HG02678 (cell line): ENCODE measurements around the gene DHX16.

Source experiments
- ATAC-seq: cut with Tn5 transposase; IDR thresholded peaks from one replicate; pipeline ENCODE4 v1.9.1; 2021; ENCODE audit warnings: mild to moderate bottlenecking, moderate library complexity; ENCODE audit not compliant: unreplicated experiment

Gene DHX16

DNA sequence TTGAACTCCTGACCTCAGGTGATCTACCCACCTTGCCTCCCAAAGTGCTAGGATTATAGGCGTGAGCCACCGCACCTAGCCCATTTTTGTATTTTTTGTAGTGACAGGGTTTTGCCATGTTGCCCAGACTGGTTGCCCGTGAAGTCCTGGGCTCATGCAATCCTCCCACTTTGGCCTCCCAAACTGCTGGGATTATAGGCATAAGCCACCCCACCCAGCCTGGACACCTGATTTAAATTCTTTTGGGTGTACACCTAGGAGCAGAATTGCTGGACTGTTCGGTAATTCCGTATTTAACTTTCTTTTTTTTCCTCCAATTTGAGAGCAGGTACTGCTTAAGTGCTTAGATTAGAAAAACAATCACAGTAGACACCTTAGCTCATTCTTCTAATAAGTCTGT is 23.6 kb upstream of the DHX16 start:
- ATAC-seq = no peak

DNA sequence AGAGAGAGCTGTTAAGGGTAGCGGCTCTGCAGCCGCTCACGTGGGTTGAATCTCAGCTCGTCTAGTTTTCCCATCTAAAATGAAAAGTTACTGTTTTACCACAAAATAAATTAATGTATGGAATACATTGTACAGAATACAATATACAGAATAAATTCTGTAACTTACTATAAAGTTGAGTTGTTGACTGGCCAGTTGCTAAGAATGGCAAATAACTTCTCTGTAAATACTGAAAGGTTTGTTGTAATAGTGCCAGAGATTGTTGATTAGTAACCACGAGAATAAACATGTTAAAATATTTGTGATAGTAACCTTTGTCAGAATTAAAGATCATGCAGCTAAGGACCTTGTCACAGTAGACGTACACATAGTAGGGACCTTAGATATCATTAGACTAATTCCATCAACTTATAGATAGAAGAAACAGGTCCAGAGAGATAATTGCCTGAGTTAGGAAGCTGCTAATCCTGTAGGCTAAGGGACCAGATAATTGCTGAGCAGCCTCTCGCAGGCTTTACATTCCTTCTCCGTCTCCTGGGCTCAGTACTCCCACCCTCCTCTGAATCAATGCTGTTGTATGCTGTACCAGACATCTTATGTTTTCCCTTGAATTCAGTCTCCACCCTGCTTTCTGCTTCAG is 18.5 kb upstream of the DHX16 start:
- no peak for ATAC-seq

DNA sequence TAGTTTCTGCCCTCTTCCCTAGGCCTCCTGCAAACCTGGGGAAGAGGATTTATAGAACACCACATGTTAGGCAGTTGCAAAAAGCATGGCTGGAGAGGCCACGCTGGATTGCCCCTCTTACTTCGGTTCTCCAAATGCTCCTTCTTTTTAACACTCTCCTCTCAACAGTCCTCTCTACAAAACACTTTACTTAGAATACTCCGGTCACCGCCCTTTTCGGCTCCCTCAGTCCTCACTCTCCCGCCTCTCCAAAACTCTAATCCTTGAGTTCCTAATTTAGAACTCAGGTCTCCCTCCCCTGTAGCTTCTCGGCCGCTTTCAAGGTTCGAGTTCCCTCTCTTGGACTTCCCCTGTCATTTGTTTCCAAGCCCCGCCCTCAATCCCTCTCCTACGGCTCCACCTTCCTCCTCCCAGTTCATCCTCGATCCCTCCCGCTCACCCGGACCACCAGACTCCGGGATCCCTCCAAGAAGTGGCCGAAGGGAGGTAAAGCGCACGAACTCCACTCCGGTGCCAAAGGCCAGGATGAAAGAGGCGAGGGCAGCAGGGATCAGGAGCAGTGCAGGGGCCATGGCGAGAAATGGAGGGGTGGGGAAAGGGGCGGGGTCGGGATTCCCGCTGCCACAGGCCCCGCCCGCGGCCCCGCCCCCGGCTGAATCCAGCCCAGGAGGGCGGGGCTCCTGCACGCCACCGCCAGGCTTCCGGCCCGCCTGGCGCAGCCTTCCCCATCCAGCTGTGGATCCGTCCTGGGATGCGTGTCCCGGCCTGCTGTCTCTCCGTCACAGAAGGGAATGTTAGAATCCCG is 17.8 kb upstream of the DHX16 start, which contains the start of gene NRM:
NRM (minus strand) TSS at position 582 of the 805 bp plus-strand sequence; CDS start at position 572, 10 bp downstream.
- ATAC-seq = peak; percentile 30

DNA sequence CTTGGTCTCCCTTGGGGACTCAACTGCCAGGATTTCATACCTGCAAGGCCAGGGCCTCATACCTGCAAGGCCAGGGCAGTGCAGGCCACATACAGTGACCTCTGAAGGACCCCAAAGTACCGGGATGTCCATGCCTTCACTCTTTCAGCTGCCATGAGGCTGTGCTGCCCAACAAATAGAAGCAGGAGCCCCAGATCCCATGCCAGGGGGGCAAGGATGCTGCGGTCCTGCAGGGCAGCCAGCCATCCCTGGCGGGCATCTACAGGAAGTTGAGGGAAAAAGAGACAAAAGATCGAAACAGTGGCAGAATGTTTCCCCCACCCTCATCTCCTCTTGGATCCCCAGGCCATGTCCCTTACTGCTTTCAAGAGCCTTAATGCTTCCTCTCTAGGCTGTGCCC is 17.2 kb upstream of the DHX16 start:
- ATAC-seq = no peak

DNA sequence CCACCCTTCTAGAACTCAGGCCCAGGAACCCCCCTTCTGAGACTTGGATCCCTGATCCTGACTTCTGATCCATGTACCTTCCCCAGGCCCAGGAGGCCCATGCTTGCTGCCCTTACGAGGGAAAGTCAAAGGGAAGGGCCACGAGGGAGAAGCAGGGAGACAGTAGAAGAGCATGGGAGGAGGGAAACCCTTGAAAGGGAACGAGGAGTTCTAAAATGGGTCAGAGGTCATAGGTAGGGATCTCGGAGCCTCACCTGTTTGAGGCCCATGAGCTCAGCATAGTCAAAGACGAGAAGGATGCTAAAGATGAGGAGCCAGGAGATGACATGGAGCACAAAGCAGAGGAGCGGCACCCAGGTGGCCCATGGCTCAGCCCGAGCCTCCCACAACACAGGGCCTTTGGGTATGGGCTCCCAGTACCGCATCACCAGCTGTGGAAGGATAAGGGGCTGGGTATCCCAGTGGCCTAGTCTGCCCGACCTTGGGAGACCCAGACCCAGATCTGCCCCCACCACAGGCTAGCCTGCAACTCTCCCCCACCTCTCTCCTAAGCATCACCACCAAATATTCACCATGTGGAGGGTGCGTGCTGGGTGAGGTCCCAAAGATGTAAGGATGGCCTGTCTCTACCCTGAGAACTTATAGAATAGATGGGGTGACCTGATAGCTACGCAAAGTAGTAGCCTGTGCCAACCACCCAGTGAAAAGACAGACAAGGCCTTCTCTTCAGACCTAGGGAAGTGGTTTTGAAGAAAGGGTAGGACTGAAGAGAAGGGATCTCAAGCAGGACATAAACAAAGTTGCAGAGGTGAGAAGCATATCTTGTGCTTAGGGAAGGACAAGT is 16.4 kb upstream of the DHX16 start:
- ATAC-seq = no peak

DNA sequence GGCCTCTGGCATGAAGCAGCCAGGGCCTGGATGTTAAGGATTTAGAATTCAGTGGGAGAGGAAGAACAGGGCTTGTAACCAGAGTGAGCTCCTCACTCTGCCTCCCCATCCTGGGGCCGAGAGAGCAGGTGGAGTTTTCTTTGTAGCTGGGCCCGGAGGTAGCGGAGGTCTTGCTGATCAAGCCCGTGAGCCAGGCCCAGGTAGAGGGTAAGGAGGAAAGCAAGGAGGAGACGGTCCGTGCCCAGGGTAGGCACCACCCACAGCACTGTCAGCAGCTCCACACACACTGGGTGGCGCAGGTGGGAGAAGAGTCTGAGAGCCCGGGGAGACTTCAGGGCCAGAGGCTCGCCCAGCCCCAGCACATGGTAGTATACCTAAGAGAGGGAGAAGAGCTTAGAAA is 15.8 kb upstream of the DHX16 start:
- ATAC-seq = no peak

DNA sequence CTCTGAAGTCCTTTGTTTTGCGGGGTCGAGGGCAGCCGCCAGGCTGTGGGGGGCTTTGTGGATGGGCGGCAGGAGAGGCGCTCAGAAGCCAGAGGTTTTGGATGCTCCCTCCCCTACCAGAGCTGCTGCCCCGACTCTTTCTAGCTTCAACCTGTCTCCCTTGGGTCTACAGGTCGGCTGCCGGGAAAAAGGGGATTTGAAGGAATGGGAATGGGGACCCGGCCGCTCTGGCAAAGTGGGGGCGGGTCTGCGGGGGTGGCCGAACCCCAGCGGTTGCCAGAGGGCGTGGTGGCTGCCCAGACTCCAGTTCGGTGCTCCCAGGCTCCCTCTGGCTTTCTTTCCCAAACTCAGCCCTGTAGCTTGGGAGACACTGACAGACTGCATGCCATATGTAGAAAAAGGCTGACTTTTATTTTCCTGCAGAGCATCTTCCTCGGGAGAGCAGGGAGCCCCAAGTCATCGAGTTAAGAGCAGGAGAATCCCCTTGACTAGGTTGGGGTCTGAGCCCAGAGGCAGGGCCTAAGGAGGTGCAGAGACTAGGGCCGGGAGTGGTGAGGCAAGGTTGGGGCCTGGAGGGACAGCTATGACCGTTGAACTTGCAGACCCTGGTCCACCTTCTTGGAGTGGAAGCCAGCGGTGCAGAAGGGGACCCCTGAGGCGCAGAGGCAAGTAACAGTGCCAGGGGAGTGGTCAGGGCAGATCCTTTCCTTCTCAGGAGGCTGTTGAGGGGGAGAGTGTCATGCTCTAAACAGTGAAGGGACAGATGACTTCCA is 15.0 kb upstream of the DHX16 start:
- no peak for ATAC-seq

DNA sequence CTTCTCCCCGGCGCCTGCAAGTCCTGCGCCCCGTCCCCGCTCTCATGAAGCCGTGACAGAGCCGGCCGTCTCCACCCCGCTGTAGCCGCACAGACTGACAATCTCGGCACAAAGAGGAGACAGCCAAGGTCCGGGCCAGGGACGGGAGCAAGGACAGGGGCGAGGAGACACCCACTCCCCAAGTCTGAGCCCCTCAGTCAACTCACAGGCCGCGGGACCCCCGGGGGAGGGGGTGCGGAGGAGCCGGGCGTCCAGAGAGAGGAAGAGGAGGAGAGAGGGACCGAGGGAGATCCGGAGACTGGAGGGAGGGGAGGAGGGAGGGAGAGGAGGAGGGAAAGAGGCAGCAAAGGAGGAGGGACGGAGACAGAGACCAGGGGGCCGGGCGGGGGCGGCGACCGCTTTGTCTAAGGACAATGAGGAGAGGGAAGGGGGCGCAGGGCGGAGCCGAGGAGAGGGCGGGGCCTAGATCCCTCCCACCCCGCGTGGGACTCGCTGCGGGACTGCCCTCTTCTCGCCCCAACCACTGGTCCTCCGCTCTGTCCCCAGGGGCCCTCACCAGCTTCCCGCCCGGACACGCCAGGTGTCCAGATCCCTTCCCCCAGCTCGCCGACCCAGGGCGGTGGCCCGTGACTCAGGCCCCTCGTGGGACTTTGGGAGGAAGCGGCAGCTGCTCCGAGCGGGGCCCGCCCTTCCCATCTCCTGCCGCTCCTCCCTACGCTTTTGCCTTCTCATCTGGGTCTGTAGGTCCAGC is 14.3 kb upstream of the DHX16 start:
- ATAC-seq = peak; percentile 54

DNA sequence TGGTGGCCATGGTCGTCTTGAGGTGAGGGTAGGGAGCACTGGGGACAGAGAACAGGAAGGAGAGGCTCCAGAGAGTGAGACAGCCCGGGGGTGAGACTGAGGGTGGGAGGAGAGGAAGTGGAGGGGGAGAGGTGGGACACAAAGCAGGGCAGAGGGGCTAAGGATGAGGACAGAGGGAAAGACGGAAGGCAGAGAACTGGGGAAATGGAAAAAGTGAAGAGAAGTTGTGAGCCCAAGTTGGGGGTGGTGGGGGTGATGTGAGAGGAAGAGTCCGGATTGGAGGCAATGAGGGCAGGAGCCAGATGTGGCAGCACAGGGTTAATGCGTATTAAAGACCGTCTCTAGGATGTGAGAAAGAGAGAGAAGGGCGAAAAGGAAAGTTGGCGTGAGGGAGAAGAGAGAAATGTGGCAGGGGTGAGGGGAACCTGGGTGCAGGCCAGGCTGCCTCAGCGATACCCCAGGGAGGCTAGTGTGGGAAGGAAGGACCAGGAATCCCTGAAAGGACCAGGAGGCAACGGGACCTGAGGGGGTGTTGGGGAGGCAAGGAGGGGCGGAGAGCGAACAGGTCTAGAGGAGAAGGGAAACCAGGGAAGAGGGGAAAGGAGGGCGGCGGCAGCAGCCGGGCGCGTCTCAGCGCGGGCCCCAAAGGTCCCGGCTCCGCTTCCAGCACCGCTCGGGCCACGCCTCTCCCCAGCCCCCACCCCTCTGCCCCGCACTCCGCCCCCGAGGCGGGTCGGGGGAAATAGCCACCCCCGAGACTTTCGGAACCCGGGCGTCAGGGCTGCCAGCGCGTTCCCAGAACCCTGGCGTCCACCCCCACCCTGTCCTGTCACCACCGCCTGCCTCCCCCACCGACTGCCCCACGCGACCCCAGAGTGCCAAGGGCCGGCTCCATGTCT is 13.5 kb upstream of the DHX16 start, which contains the start of gene PPP1R18:
PPP1R18 (minus strand) TSS at position 637 of the 899 bp plus-strand sequence; CDS start at position 10, 627 bp downstream.
- ATAC-seq = peak; percentile 19

DNA sequence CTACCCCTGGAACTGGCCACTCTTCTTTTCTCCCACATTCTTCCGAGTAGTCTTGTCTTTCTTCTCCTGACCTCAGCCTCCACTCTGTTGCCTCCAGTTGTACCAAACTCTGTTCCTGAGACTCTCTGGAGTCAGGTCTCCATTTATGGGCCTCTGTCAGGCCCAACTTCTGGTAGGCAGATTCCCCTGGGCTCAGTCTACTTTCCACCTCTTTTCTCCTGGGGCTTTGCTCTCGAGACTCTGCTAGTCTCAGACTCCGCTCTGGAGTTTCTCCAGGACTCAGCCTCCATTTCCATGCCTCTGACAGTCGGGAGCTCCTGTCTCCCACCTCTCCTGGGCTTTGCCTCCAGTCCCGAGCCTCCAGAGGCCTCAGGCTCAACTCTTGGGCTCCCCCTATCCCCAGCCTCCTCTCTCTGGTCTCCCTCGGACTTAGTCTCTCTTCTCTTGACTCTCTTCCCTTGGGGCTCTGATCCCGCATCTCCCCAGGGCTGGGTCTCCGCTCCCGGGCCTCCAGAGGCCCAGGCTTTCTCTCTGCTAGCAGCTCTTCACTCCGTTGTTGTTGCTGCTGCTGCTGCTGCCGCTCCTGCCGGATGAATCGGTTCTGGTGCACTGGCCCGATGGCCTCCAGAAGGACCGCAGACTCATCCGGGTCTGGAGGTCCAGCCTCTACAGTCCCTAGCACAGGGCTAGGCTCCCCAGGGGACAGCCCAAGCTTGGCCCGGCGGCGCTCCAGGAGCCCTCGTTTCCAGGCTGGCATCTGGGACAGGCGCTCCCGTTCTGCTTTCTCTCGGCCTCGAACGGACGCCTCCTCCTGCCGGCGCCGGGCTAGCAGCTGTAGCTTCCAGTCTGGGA is 12.6 kb upstream of the DHX16 start:
- no peak for ATAC-seq

DNA sequence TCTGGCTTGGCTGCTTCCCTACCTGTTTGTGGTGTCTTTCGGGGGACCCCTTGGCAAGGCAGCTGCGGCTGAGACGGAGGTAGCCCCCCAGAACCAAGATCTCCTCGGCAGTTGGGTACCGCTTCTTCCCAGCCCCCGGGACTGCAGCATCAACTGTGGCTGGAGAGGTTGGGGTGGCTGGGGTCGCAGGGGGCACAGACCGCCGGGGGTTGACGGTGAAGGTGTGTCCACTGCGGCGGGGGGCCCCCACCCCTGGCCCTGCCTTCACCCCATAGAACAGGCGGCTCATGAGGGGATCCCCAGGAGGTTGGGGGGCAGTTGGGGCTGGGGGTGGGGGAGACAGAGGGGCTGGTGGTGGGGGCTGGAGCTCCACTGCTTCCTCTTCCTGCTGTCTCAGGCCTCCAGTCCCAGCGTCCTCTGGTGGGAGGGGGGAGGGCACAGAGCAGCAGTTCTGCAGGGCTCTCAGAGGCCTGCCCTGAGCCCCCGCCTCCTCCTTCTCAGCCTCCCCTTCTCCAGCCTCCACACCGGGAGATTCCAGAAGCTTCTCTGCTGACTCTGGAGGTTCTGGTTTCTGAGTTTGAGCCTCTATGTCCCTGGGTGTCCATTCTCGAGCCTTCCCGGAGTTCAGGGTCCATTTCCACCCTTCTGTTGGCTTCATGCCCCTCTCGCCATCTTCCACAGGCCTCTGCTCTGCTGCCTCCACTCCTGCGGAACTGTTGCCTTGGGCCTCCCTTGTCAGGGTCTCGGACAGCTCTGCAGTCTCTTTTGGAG is 11.8 kb upstream of the DHX16 start:
- ATAC-seq = no peak

DNA sequence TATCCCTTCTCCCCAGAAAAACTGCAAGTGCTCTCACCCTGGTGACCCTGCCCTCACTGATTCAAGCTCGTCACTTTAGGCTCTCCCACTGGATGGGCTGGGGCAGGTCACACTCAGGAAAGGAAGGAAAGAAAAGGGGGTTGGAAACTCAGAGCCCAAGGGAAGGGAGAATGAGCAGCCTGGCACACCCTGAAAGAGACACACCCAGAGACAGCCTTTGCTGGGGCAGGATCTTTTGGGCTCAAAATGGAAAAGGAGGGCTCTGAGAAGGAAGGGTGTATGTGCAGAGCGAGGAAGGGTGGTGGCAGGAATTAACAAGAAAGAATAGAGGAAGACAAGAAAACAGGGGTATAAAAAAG is 11.2 kb upstream of the DHX16 start:
- ATAC-seq = no peak

DNA sequence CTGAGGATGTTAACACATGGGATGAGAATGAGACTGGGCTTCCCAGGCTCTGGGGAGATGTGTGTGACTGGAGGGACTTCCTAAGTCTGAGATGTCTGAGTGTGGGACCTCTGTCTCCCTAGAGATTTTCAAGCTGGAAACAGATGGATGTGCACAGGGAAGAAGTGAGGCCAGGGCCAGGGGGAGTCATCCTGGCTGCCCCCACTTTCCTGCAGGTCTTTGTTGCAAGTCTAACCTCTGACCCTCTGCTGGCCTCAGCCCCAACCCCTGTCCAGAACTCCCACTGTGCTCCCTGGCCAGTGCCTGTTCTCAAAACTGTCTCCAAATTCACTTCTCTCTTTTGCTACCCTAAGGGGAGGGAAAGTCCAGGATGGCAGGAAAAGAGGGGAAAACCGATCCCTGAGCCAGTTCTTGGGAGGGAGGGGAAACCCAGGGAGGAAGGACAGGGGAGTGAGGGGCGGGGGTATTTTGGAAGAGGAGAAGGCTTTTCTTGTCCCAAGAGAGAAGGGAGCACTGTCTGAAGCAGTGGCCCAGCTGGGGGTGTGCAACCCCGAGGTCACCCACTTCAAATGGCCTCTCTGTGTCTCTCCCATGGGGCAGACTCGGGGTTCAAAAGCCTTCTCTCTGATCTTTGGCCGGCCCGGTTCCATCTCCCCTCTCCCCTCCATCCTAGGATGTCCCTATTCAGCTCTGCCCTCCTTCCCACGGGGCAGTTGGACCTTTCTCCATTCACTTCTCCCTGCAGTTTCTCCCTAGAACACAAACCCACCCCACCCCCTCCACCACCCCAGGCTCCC is 10.6 kb upstream of the DHX16 start:
- no peak for ATAC-seq

DNA sequence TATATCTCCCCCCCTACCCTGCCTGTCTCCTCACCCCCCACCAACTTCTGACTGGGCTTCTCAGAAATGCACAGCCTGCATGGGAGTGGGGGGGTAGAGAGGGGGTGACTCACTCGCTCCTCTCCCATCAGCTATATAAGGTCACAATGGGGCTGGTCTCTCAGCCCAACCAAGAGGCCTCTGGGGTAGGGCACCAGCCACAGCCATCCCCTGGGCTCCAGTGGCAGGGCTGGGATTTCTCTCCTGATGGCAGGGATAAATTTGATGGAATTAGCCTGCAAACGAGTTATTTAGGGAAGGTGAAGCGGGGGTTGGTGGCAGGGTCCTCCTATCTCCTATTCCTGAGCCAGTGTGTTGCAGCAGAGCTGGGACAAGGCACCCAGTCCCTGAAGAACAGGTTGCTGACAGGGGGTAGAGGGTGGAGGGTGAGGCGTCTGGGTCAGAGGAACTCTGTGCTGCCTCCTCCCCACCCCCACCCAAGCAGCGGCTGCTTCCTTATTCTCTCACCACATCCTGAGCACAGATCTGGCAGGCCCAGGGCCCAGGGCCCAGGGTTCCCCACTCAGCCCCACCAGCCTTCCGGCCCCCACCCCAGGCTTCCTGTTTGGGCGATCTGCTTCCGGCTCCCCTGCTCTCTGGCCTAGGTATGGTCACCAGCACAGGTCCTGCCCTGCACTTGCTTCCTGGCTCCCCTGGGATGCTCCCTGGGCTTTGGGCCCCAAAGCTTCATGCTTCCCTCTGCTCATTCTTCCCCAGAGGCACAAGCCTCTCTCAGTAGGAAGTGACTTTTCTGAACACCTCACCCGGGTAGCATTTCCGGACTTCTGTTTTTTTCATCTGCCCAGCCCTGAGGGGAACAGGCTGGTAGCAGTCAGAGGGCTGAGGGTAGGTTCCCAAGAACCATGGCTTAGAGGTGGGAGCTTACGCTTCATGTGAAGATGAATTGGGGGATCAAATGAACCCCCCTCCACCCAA is 9.6 kb upstream of the DHX16 start:
- ATAC-seq = peak; percentile 40

DNA sequence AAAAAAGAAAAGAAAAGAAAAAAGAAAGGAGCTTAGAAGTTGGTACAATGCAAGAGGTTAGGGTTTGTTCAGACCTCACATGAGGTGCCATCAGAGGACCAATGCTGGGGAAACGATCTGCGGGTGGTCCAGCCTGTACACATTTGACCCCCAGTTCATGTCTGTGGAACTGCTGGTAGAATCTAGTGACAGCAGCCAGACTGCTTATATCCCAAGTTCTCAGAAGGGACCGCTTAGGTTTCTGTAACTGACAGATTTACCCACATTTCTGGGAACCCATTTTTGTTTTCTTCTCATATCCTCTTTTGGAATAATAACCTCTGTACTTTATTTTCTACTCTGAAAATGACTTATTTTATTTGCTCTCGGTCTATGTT is 8.9 kb upstream of the DHX16 start:
- no peak for ATAC-seq
